ENCODE data around the gene NSDHL.

DNA sequence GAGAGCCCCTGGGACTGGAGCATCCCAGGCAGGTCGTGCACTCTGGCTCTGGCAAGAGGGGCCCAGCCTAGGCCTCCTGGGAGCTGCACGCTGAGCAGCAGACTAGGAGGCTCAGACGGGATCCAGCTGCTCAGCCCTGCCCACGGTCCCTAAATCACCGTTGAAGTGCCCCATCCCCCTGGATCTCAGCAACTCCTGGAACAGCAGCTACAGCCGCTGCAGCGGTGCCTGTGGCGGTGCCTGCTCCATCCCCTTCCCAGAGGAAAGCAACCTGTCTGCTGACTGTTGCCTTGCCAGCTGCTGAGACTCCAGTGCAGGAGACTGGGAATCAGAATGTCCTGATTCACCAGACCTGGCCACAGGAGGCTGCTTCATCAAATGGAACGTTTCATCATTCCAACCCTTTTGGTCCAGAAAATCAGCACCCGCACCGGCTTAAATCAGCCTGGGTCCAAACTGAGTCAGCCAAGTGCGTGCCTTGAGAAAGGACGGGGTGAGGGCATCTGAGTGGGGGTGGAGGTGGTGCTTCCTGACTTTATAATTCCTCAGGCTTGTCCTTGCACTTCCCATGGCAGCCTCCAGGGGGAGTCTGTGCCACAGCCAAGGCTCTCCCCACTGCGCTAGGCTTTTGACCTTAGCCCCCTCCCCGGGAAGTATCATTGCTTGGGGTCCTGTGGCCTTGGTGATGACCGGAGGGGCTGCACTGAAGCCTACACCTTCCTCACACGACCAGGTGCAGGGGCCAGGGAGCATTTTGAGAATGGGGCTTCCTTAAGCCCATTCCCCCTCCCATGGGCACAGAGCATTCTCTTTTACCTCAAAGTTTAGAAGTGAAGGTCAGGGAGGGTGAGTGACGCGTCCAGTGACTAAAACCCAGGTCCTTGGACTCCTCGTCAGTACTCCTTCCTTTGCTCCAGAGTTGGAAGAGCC, 73.6 kb downstream of the NSDHL start:
- TF ChIP-seq, protein P1, sequence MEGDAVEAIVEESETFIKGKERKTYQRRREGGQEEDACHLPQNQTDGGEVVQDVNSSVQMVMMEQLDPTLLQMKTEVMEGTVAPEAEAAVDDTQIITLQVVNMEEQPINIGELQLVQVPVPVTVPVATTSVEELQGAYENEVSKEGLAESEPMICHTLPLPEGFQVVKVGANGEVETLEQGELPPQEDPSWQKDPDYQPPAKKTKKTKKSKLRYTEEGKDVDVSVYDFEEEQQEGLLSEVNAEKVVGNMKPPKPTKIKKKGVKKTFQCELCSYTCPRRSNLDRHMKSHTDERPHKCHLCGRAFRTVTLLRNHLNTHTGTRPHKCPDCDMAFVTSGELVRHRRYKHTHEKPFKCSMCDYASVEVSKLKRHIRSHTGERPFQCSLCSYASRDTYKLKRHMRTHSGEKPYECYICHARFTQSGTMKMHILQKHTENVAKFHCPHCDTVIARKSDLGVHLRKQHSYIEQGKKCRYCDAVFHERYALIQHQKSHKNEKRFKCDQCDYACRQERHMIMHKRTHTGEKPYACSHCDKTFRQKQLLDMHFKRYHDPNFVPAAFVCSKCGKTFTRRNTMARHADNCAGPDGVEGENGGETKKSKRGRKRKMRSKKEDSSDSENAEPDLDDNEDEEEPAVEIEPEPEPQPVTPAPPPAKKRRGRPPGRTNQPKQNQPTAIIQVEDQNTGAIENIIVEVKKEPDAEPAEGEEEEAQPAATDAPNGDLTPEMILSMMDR (conservative IDR thresholded peaks at IDR 0.05), result peak; percentile 97
- no peak for TF ChIP-seq EZH2 (IDR thresholded peaks at IDR 0.05; ENCODE audit: low read depth)
